ENCODE results near the gene KLF11.

GRCh38 chr2:10064932-10065772 is 21.8 kb downstream of the KLF11 start:
- TF ChIP-seq POLR2A (IDR thresholded peaks at IDR 0.05) (no peak), CTCF (IDR thresholded peaks at IDR 0.05) (no peak)

Measured in stomach (tissue), 4 donors.